GM19193 (cell line): ENCODE results near the gene P2RX3.

Experiments
- POLR2A ChIP-seq: IDR thresholded peaks from 4 replicates; pipeline ENCODE4 v1.6.1; 2011; ENCODE audit not compliant: insufficient read depth, insufficient read length; ENCODE audit errors: extremely low read depth

The P2RX3 gene

DNA sequence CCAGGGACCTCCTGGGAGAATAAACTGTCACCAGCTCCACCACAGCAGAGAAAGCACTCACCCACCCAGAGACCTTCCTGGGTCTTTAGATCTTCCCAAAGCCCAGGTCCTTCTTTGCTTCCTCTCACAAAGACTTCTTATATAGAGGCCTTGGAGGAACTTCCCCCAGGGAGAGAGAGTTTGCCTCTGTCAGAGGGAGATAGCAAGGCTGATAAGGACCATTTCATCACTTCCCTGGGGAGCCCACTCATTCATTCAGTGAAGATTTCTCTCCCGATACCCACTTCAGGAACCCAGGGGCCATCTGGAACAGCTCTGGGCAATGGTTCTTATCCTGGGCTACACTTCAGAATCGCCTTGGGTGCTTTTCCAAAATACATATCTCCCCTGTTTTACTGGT, 52.4 kb downstream of the P2RX3 start, which contains the start of gene PRG2:
PRG2 (minus strand) TSS at position 116 of the 400 bp plus-strand sequence. CDS start 706 bp downstream, outside the sequence.
- TF ChIP-seq POLR2A = no peak

DNA sequence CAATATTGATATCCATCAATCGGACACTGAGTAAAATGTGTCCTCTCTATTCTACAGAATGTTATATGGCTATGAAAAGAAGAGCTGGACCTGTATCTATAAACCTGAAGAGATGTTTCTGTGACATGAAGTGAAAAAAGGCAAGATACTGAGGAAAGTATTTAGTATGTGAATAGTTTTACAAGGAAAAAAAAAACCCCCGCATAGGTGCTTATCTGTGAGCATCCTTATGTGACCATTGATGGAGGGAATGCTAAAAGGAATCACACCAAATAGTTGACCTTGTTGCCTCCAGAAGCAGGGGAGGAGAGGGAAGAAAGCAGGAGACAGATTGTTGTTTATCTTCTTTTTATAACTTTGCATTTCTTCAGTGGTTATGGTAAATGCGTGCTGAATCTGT, 53.0 kb downstream of the P2RX3 start:
- no peak for TF ChIP-seq POLR2A

DNA sequence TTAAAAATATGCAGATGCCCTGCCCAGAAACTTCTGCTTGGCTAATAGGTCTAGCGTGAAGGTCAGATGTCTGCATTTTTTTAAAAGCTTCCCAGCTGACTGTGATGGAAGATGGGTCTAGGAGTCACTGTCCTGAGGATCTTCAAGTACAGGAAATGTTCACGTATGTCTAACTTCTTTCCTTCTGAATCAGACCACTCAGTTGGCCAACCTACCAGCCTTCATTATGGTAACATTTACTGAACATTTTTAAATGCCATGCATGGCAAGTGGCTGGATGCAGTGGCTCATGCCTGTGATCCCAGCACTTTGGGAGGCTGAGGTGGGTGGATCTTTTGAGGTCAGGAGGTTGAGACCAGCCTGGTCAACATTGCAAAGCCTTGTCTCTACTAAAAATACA, 53.4 kb downstream of the P2RX3 start:
- no peak for TF ChIP-seq POLR2A

DNA sequence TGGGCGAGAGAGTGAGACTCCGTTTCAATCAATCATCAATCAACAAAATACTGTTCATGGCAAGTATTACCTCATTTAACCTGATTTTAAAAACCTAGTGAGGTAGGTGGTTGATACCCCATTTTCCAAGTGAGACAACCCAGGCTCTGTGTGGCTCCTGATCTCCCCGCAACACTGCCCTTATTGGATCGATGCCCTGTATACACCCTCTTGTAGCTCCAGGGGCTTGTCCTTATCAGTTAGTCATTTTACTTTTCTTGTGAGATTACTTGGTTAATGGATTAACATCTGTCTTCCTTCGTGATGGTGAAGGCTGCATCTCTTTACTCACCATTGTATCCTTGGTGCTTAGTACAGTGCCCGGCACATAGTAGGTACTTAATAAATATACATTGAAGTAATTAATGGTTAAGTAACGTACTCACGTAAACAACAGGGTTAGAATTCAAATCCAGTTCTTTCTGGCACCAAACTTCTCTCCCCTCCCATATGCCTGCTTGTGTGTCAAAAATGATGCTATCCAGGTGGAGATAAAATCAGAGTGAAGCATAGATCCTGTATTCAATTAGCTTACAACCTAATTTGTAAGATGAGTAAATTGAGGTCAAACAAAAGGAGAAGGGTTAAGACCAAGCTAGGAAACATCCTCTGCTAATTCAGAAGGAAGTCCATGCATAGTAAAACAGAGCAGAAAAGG, 54.1 kb downstream of the P2RX3 start:
- TF ChIP-seq POLR2A = no peak

DNA sequence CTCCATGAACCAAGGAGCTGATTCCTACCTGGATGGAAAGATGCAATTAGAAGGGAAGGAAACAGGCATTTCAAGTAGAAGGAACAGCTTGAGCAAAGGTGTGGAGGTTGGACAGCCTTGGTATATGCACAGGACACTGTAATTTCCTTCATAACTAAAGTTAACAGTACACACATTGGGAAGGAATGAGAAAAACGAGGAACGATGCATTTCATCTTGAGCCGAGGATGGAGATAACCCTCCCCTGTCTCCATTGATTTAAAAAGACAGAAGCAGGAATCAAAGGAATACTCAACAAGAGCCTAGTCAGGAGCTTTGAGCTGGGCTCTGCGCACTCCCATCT, 54.6 kb downstream of the P2RX3 start:
- TF ChIP-seq POLR2A = no peak

DNA sequence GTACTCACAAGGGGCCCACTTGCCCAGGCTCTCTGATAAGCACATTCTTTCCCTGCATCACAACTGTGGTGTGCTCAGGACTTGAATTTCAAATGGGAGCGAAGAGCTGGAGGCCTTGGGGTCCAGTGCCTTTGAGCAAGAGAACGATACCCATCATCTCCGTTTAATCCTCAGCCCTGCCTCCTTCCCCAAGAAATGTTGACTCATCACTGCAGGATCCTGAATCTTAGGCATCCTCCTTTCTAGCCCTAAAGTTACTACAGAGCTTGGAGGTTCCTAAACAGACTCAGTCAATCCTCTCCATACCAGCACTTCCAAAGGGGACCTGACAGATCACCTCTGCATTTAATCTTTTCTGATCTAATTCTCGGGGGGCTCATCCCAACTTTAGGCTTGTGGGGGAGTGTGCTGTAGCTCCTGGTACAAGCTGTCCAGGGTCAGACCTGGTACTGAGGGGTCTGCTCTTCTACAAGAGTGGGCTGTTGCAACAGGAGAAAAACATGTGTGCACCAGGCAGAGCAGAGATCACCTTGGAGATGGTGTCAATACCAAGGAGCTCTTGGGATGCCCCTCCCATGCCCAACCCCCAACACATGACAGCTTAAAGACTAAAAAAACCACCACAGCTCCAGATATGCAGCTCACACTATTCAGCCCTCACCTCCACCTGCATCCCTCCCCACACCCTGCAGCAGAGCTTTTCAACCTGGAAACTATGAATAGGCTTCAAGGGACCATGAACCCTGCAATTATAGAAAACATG, 56.2 kb downstream of the P2RX3 start:
- TF ChIP-seq POLR2A = no peak

DNA sequence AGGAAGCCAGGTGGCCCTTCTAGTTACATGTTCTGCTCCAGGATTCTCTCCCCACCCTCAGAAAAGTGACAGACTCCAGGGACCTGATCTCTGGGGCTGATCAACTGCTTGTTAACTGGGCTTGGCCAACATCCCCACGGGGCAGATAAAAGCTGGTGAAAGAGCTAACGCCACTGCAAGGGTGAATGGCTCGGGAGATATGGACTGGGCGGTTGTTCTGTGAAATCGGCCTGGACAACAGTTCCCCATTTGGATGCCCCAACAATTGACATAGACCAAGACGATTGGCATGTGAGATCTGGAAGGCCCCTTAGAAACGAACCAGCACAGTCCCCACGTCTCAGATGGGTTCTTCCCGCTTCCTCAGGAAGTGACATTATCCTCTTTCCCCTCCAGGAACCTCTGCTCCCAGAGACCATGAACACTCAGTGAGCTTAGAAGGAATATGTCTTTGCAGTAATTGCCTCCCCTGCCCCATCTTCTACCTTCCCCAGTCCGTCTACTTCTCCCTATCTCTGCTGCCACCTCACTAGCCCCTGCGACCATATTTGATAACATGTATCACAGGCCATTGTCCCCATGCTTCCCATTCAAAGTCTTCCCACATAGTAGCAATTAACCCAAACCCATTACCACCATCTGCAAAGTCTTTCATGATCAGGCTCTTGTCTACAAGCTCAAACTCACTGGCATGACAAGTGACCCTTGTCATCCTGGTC, 57.9 kb downstream of the P2RX3 start:
- TF ChIP-seq POLR2A = no peak

DNA sequence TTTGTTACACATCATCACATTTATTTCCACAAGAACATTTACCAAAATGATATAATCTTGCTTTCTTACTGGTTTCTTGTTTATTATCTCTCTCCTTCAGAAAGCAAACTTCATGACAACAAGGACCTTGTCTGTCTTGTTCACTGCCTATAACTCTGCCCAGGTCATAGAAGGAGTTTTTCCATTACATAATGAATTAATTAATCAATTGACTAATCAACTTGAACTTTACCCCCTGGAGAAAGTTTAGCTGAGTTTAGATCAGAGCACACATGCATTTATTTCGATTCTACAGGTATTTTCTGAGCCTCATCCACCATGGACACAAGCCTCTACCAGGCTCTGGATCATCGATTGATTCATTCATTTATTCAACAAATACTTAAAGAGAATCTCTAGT, 58.6 kb downstream of the P2RX3 start:
- no peak for TF ChIP-seq POLR2A

DNA sequence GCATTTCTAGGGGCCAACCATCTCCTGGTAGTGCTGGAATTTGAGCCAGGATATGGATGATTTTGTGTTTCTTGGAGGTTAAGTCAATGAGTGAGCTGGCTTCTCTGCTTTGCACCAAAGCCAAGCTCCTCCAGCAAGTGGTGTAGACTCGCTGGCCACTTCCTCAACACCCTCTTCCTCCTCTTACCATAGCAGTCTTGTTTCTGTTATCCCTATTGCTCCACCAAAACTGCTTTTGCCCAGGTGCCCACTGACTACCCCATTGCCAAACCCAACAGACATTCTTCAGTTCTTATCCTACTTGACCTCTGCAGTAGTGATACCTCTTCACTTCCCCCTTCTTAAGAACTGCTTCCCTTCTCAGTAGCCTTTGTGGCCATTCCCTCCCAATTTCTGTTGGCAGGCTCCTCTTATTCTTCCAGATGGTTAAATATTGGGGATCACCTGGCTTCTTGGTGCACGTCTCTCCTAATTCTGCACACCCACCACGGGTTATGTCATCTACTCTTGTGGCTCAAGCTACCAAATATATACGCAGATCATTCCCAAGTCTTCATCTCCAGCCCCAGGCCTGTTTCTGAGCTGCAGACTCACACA, 59.3 kb downstream of the P2RX3 start:
- TF ChIP-seq POLR2A = no peak

DNA sequence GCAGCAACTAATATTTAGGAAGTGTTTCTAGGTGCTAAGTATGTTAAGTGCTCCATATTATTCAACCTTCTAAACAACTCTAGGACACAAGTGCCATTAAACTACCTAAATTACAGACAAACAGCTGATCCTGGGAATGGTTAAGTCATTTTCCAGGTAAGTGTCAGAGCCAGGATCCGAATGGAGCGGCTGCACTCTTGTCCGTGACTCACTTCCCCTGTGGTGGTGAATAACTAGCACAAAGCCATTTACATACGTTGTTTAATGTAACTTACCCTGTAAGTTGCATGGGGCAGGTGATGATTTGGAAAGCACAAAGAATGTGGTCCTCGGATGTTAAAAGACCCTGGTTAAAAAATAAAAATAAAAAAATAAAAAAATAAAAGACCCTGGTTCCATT, 61.1 kb downstream of the P2RX3 start:
- no peak for TF ChIP-seq POLR2A

DNA sequence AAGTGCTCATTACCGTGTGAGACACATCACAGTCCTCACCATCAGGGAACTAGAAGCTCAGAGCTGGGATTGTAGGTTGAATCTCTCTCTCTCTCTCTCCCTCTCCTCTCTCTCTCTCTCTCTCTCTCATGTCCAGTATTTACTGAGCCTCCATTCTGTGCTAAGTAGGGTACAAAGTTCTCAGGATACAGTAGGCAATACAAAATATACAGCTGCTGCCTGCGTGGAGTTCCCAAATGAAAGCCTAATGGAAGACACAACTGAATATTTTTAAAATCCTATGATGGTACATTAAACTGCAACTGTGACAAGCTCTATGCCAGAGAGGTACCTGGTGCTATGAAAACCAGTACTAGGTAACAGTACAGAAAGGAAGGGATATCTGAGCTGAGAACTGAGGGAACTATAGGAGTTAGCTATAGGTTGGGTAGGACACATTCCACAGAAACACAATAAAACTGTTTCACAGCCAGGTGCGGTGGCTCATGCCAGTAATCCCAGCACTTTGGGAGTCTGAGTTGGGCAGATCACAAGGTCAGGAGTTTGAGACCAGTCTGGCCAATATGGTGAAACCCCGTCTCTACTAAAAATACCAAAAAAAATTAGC, 61.9 kb downstream of the P2RX3 start:
- TF ChIP-seq POLR2A = no peak

DNA sequence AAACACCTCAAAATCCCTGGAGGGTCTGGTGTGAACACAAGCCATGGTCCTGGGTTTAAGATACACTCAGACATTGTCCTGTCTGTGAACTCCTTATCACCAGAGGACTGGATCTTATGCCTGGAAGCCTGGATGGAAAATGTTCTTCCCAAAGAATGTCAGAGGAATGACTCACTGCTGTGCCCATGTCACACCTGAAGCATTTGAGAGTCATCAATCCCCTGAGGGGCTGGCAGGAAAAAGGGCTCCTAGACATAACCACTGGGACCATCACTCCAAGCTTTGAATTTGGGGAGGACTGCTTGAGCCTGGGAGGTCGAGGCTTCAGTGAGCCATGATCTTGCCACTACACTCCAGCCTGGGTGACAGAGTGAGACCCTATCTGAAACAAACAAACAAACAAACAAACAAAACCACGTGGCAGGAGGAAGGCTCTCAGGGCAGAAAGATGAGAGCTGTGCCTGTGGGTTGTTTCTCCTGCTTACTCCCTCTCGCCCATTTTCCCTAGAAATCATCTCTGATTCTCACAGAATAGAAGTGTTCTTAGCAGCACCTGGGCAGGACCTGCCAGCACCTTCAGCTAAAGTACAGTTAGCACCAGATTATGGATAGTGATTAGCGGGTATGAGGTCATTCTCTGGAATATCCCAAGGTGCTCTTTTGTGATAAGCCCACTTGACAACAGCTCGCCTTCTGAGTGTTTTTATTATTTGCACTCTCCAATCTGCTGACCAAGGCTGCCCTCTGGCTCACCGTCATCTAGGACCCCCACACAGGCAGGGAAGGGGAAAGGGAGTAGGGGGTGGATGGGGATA, 64.2 kb downstream of the P2RX3 start:
- TF ChIP-seq POLR2A = no peak

DNA sequence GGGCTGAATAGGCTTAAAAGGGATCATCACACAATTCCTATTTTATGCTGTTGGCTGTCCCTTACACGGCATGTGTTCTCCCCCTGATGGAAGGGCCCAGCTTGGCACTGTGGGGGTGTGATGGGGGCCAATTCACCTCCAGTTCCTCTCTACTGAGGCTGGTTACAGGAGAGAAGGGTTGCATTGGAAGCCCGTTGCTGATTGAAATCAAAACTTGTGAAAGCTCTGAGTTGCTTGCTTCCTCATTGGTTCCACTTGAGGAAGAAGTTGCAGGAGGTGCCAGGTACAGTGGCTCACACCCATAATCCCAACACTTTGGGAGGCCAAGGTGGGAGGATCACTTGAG, 65.6 kb downstream of the P2RX3 start:
- no peak for TF ChIP-seq POLR2A

DNA sequence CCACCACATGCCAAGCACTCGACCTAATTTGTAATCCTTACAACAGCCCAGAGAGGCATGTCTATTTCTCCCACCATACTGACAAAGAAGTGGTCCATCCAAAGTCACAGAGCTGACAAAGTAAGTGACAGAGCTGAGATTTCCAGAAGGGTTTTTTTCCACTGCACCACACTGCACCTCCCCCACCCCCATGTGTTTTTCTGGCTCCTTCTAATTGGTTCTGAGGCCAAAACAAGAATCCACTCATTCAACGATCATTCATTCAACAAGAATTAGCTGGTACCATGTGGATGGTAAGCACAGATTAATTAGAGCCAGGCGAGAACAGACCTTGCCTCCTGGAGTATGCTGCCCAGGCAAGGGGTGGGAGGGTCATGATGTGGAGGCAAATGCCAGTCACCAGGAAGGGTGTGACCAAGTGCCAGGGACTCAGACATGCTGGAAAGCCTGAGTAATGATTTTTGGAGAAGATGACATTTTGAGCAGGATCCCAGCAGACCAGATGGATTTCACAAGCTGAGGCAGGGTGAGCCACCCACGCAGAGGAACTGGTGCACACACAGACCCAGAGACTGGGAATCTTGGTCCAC, 67.2 kb downstream of the P2RX3 start:
- no peak for TF ChIP-seq POLR2A
